ENCODE measurements around the gene TRPV3.

GRCh38 chr17:3594976-3595375 lies 37.4 kb upstream of the TRPV3 start:
- TF ChIP-seq CTCF (IDR thresholded peaks at IDR 0.05; ENCODE audit: insufficient read depth, low read depth, low read length): no peak
- no peak for TF ChIP-seq EZH2 (IDR thresholded peaks at IDR 0.05; ENCODE audit: insufficient read depth, low read length)

Measured in astrocyte (in vitro differentiated cells and primary cell).